ENCODE results near the gene IL23R. TPM values are rescaled to one million over a fixed set of nuclear protein-coding genes. Genes with fewer than 3 reads are reported as not detected.

The IL23R gene
- total and polyA plus RNA-seq, 4 donors, result 0.08 to 0.09 TPM; not detected in 2

GRCh38 chr1:67299296-67299695 lies 133.0 kb downstream of the IL23R start (continued):
- TF ChIP-seq GABPA (IDR thresholded peaks at IDR 0.05 in 1 of 2, conservative IDR thresholded peaks at IDR 0.05 in 1 of 2) (no peak), MAX (IDR thresholded peaks at IDR 0.05) (no peak)

- no peaks in the 10 kb centered on the region for H3K36me3 ChIP-seq (ENCODE audit: control insufficient read depth in 4 of 4, insufficient read depth in 3 of 4, low read depth in 1 of 4, low read length in 3 of 4)
- no peak overlapping the region for H3K9ac ChIP-seq (ENCODE audit: low read depth in 1 of 2, low read length in 2 of 2)
- H3K27me3 ChIP-seq (ENCODE audit: control insufficient read depth in 4 of 4, insufficient read depth in 4 of 4, low read length in 3 of 4), result no peaks in the 10 kb centered on the region
- no peaks in the 10 kb centered on the region for H3K9me3 ChIP-seq (ENCODE audit: control insufficient read depth in 4 of 4, low read length in 3 of 4)
- TF ChIP-seq HNF4G (IDR thresholded peaks at IDR 0.05) (no peak), FOXA2 (IDR thresholded peaks at IDR 0.05) (no peak), ATF3 (IDR thresholded peaks at IDR 0.05) (no peak), ZBTB33 (IDR thresholded peaks at IDR 0.05) (no peak), JUND (IDR thresholded peaks at IDR 0.05) (no peak), NR2F2 (IDR thresholded peaks at IDR 0.05) (no peak), FOXA1 (IDR thresholded peaks at IDR 0.05) (no peak), CTCF (IDR thresholded peaks at IDR 0.05; ENCODE audit: low read depth, low read length, missing input control) (no peak), MAX (IDR thresholded peaks at IDR 0.05) (no peak)
- H3K4me3 ChIP-seq (ENCODE audit: low read depth in 1 of 3, low read length in 3 of 3), result no peak overlapping the region
- no peak for DNase-seq (ENCODE audit: low spot score)
- H3K27ac ChIP-seq (ENCODE audit: low read depth in 1 of 2, low read length in 2 of 2), result no peak overlapping the region
- WGBS, result 78% methylated on average over 2 of the region's 2 CpGs
- H3K4me1 ChIP-seq (ENCODE audit: control insufficient read depth in 4 of 4, insufficient read depth in 4 of 4, low read length in 3 of 4), result no peaks in the 10 kb centered on the region
Measured at GRCh38 chr1:67300561-67300960, 134.3 kb downstream of the IL23R start.

- 78% methylated on average over 3 of the region's 3 CpGs for WGBS
- TF ChIP-seq FOXA2 (IDR thresholded peaks at IDR 0.05) (no peak), YY1 (IDR thresholded peaks at IDR 0.05) (no peak), EGR1 (IDR thresholded peaks at IDR 0.05; ENCODE audit: low read depth in 2 of 2) (no peak), TAF1 (conservative IDR thresholded peaks at IDR 0.05) (no peak), RXRA (IDR thresholded peaks at IDR 0.05) (no peak), FOXA1 (IDR thresholded peaks at IDR 0.05) (no peak), REST (IDR thresholded peaks at IDR 0.05) (no peak), HNF4G (IDR thresholded peaks at IDR 0.05) (no peak), ZBTB33 (IDR thresholded peaks at IDR 0.05) (no peak), JUND (IDR thresholded peaks at IDR 0.05) (no peak), GABPA (IDR thresholded peaks at IDR 0.05 in 1 of 2, conservative IDR thresholded peaks at IDR 0.05 in 1 of 2) (no peak), ATF3 (IDR thresholded peaks at IDR 0.05) (no peak), NR2F2 (IDR thresholded peaks at IDR 0.05) (no peak), MAX (IDR thresholded peaks at IDR 0.05) (no peak), RAD21 (IDR thresholded peaks at IDR 0.05) (no peak), SP1 (IDR thresholded peaks at IDR 0.05) (no peak)
- H3K9me3 ChIP-seq (ENCODE audit: control insufficient read depth in 4 of 4, low read length in 3 of 4), result no peaks in the 10 kb centered on the region
Measured at GRCh38 chr1:67304023-67304422, 137.8 kb downstream of the IL23R start.

More at GRCh38 chr1:67304023-67304422, 137.8 kb downstream of the IL23R start:
- Histone ChIP-seq H3K4me1 (ENCODE audit: control insufficient read depth in 4 of 4, insufficient read depth in 4 of 4, low read length in 3 of 4) (peaks cover 0 to 10% (median 1%) of the 10 kb centered on the region in 4 donors), H3K36me3 (ENCODE audit: control insufficient read depth in 4 of 4, insufficient read depth in 3 of 4, low read depth in 1 of 4, low read length in 3 of 4) (no peaks in the 10 kb centered on the region), H3K27ac (ENCODE audit: low read depth in 1 of 2, low read length in 2 of 2) (no peak overlapping the region), H3K27me3 (ENCODE audit: control insufficient read depth in 4 of 4, insufficient read depth in 4 of 4, low read length in 3 of 4) (peaks cover 0 to 4% (median 1%) of the 10 kb centered on the region in 4 donors), H3K9ac (ENCODE audit: low read depth in 1 of 2, low read length in 2 of 2) (no peak overlapping the region), H3K4me3 (ENCODE audit: low read depth in 1 of 3, low read length in 3 of 3) (no peak overlapping the region)
- DNase-seq (ENCODE audit: low spot score), result no peak

Data from liver (tissue), 9 donors.